ENCODE measurements around the gene PNMT. TPM values are rescaled to one million over a fixed set of nuclear protein-coding genes. Genes with fewer than 3 reads are reported as not detected.

Gene PNMT
- total and polyA plus RNA-seq, 2 of the 13 experiments (the other 11 are each of a cell fraction or from before 2014, with no cell fraction given) = 0.25 TPM; not detected in 1

GRCh38 chr17:39717660-39718059 is 49.4 kb downstream of the PNMT start (continued):
- no peak for TF ChIP-seq ZBTB40 (IDR thresholded peaks at IDR 0.05)
- no peak for TF ChIP-seq ZBTB40 (CRISPR knock-in tag; IDR thresholded peaks at IDR 0.05)
- TF ChIP-seq NCOA1 (CRISPR knock-in tag; IDR thresholded peaks at IDR 0.05) = no peak
- TF ChIP-seq ATAD3A (CRISPR knock-in tag; IDR thresholded peaks at IDR 0.05) = no peak
- TF ChIP-seq TOPORS (CRISPR knock-in tag; IDR thresholded peaks at IDR 0.05) = no peak
- TF ChIP-seq POGZ (CRISPR knock-in tag; IDR thresholded peaks at IDR 0.05) = no peak
- TF ChIP-seq PAX8 (CRISPR knock-in tag; IDR thresholded peaks at IDR 0.05; ENCODE audit: borderline replicate concordance) = no peak
- no peak for TF ChIP-seq GABPB1 (CRISPR knock-in tag; IDR thresholded peaks at IDR 0.05)
